D341Med (cell line): Measurements from ENCODE around the gene HEATR3.
A peak's percentile ranks its signal among the peaks of the same experiment; 100 is the strongest.

Experiments
- DNase-seq: peaks from one replicate; pipeline ENCODE4 v3.0.0; 2012; ENCODE audit warnings: low spot score

Gene HEATR3, protein sequence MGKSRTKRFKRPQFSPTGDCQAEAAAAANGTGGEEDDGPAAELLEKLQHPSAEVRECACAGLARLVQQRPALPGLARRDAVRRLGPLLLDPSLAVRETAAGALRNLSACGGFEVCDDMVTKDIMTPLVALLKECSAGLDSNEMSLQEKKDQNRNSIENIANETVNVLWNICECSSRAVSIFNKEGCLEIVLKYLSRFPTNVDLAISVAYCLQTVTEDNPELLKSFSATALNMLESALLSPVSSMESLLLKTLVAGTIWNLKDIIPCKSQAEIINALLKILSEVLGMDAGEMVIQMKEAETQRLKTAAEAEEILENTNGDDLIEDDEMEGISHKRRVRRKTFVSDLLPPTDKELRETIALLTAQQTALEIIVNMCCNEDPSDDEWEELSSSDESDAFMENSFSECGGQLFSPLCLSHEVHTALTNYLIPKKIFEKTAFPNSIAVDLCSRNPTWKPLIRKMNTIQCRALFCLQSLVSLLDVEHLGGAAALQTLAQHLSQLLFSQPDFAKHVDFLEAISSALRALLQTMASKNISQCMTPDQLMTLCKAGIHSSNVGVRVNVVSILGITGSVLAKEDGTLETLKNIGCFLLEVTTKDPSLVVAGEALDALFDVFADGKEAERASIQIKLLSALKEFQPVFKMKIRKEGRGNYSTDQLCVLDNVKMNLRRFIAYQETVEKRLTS

DNA sequence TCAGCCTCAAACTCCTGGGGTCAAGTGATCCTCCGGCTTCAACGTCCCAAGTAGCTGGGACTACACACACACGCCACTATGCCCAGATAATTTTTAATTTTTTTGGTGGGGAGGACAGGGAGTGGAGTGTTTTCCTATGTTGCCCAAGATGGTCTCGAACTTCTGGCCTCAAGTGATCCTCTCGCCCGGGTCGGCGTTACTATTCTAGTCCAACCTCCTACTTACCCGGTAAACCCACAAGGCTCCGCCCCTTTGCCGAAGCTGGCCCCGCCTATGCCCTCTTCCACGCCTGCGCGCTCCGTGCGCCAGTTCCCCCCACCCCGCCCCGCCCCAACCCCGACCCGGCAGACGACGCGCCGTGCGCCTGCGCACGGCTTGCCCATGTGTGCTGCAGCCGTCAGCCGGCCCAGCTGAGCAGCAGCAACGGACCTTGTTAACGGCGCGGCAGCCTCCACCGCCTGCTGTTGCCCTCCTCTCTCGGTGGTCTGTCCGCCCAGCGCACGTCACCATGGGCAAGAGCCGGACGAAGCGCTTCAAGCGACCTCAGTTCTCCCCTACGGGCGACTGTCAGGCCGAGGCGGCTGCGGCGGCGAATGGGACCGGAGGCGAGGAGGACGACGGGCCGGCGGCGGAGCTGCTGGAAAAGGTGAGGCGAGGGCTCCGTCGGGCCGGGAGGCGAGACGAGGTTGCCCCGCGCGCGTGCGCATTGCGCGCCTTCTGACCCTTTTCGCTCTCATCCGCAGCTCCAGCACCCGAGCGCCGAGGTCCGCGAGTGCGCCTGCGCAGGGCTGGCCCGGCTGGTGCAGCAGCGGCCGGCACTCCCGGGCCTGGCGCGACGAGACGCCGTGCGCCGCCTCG, at the start of gene HEATR3:
HEATR3 (plus strand) TSS at position 347 of the 858 bp plus-strand sequence; CDS start at position 509, 162 bp downstream.
- DNase-seq: peak; percentile 97

DNA sequence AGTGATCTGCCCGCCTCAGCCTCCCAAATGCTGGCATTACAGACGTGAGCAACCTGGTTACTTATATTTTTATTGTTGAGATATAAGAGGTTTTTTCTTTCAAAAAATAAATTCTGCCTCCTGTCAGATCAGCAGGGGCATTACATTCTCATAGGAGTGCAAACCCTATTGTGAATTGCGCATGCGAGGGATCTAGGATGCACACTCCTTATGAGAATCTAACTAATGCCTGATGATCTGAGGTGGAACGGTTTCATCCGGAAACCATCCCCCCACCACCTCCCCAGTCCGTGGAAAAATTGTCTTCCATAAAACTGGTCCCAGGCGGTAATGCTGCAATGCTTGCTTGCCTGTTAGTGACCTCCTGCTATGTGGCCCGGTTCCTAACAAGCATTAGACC, 48.2 kb upstream of the HEATR3 start:
- no peak for DNase-seq

DNA sequence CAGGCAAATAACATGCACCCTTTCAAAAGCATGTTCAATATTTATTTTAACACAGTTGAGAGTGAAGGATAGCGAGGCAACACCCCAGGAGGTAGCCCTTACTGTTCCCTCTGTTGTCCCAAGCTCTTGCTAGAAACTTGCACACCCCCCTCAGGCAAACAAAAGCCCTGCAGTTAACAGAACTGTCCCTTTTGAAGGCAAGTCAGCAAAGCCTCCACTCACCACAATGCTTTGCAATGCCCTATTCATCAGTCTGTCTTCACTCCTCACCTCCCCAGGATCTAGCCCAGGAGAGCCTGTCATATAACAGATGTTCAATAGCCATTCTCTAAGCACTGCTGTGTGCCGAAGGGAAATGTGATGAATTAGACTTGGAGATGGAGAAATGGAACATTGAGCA, 44.2 kb upstream of the HEATR3 start:
- DNase-seq: no peak

DNA sequence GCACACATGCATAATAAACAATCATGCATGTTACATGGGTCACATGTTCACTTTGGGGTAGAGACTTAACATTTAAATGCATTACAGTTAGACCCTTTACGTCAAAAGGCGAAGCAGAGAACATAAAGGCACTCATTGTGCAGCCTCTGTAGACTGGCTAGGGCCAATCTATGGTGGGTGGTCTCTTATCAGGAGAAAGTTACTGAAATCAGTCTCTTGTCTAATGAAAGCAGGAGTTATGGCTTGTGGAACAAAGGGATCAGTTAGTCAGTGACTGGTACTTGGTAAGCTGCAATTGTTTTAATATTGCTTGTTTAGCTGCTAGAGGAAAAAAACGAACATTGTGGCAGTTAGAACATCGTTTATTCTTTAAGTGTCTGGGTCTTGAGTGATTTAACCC, 42.1 kb upstream of the HEATR3 start:
- no peak for DNase-seq

DNA sequence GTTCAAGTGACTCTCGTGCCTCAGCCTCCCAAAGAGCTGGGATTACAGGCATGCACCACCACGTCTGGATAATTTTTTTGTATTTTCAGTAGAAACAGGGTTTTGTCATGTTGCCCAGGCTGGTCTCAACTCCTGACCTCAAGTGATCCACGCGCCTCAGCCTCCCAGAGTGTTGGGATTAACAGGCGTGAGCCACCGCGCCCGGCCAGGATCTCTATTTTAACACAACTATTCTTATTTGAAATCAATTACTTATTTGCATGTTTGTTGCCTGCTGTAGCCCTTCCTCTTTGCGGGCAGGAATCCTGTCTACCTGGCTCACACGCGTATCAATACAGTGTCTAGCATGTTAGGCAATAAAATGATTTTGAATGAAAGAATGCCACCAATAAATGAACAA, 41.6 kb upstream of the HEATR3 start:
- DNase-seq: no peak

DNA sequence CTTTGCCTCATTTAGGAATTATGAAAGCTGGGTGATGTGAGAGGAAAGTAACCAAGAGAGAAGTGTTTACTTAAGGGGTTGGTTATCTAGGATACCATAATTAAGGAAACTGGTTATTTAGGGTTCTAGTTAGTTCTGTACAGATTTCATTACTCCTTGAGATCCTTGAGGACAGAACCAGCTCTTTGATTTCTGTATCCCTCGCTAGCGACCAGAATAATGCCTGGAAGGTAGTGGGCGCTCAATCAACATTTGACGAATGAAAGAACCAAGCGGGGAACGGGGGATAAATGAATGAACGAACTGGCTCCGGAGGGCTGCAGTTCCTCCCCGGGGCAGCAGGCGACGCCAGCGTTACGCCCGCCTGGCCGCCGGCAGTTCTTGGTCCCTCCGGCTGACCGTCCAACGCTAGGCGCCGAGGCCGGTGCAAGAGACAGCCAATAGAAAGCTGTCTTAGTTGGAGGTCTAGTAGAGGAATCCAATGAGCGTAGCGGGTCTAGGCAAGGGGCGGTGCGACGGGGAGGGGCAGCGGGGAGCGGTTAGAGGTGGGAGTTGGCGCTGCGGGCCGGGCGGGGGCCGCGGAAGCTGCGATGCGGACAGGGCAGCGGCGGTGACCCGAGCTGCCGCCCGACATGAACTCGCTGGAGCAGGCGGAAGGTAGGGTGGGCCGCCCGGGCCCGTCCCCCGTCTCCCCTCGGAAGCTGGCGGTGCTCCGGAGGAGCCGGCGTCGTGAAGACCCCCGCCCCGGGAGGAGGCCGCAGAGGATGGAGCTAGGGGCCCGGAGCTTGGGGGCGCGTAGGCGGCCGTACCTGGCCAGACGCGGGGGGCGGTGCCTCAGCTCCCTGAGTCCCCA, 40.9 kb upstream of the HEATR3 start, which contains the start of gene CNEP1R1:
CNEP1R1 (plus strand) TSS at position 542 of the 853 bp plus-strand sequence; CDS start at position 633, 91 bp downstream.
- DNase-seq: peak; percentile 98

DNA sequence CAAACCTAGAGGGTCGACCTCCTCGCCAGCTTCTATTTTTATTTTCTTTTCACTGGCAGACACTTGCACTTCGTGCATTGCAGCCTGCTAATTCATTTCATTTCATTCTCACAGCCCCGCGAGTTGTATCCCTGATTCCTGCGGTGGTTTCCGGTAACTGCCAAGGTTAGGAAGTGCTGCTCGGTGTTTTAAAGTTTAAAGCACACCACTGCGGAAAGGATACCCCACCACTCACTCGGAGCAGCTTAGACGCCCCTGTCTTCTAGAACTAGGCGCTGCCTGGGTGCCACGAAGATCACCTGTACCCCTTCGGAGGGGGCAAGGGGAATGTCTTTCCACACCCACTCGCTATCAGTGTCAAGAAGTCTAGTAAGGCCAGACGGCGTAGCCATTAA, 40.2 kb upstream of the HEATR3 start:
- DNase-seq: no peak

DNA sequence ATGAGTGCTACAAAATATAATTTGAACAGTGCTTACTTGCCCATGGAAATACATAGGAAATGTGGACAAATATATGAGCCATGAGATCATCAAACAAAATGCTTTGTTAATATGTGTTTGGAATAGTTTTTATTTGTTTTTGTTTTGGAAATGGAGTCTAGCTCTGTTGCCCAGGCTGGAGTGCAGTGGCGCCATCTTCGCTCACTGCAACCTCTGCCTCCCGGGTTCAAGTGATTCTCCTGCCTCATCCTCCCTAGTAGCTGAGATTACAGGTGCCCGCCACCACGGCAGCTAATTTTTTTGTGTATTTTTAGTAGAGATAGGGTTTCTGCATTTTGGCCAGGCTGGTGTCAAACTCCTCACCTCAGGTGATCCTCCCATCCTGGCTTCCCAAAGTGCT, 37.9 kb upstream of the HEATR3 start:
- no peak for DNase-seq

DNA sequence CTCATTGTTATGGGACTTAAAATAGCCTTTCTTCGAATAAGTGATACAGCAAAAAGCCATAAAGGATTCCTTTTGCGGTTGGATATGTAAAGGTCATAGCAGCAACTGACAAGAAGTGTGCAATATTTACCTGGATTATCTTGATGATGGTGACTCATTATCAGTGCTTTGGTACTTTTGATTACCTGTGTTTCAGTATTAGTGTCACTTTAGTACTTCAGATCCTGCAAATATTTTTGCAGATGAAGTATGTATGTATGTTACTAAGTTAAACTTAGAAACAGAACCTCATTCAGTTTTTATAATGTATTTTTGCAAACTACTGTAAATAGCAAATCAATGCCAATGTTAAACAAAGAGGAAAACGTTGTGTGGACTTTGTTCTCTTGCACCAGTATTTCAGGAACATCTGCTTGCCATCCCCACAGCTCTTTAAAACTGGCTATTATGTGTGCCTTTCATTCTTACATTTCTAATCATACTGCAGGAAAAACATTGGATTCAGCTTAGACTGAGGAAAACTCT, 30.2 kb upstream of the HEATR3 start:
- no peak for DNase-seq

DNA sequence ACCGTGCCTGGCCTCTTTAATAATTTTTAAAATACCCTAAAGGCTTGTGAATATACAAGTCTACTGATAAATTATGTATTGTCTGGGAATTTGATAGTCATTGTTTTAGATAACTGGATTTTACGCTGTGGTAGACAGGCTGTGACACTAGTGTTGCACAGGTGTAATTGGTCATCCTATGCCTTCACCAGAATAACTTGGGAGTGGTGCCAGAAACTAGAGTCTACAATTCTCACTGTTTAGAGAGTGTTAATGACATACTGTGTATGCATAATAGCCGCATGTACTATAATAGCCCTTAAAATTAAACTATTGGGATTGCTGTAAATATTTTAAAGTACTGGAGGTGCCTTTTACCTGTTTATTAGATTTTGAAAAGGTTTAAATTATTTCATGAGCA, 29.3 kb upstream of the HEATR3 start:
- DNase-seq: no peak

DNA sequence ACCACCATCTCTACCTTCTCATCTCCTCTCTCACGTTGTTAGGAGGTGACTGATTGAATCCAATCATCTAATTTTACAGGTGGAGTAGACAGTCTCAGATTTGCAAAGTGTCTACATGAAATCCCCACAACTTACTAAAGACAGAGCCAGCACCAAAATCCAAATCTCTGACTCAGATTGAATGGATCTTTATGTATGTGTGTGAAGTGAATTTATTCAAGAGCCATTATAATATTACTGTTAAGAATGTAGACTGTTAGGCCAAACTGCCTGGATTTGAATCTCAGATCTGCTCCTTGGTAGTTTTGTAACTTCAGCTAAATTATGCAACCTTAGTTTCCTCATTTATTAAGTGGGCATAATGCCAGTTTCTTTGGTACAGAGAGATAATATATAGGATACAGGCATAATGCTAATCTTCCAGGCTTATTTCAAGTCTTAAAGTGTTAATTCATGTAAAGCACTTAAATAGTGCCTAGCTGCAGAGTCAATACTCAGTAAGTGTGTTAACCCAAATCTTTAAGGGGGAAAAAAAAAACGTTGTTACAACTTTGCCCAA, 28.0 kb upstream of the HEATR3 start:
- no peak for DNase-seq

DNA sequence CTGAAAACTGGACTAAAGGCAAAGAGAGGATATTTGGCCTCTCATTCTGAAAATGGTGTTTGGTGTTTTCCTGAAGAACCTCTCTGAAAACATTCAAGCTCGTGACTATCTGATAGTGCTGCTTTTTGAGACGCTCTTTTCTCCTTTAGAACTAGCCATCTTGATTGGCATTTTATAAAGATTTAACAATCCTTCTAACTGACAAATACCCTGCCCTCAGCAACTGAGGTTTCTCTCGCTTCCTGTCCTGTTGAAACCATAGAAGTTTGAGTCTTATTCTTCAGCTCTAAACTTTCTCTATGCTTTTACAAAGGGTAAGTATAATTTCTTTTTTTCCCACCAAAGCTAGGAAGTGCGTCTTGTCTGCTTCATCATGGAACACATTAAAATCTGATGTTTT, 27.5 kb upstream of the HEATR3 start:
- DNase-seq: no peak

DNA sequence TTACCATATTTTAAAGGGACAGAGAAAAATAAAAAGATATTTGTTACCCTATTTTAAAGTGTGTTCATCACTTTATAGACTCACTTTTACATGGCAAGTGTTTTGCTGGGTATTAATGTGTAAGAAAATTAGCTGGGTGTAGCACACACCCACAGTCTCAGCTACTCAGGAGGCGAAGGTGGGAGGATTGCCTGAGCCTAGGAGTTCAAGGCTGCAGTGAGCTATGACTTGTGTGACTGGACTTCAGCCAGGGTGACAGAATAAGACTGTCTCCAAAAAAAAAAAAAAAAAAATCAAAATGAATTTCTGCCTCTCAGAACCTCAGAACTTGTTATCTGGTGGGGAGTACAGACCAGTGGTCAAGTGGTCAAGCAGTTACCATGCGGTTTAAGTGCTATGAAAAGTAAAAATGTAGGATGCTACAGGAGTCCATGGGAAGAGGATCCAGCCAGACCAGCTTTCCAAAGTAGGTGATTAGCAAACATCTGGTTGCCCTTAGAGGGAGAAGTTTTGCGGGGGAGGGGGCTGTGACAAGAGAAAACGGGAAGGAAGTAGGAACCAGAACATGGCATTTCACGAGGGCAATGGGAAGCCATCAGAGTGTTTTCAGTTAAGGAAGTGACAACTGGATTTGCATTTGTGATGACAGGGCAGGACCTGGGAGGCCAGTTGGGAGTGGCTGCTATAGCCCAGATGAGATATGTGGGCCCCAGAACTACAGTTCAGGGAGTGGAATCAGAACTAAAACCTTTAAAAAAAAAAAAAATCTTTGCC, 26.8 kb upstream of the HEATR3 start:
- no peak for DNase-seq

DNA sequence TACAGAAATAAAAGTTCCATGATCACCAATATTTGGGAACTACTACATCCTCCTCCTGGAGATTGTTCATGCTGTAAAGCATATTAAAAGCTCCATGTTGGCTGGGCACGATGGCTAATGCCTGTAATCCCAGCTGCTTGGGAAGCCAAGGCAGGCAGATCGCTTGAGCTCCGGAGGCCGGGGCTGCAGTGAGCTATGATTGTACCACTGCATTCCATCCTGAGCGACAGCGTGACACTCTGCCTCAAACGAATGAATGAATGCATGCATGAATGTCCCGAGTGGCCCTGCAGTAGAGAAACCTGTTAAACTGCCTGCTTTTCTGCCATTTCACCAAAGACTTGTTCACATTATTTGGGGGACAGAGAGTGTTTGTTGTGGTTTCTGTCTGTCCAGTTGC, 25.8 kb upstream of the HEATR3 start:
- no peak for DNase-seq

DNA sequence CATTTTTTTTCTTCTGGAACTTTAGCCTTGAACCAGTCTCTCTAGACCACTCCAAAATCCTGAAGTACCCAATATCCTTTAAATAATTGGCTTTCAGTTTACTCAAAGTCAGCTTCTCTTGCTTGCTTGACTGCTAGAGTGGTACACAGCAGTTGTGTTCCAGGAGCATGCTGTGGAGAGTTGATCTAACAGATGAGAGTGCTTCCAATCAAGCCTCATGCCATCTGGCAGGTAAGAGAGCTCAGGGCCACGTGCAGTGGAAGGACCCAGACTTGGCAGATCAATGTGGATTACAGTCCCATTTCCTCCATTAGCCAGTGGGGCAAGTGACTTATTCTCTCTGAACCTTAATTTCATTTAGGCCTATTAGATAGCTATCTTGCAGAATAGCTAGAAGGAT, 25.1 kb upstream of the HEATR3 start:
- DNase-seq: no peak

DNA sequence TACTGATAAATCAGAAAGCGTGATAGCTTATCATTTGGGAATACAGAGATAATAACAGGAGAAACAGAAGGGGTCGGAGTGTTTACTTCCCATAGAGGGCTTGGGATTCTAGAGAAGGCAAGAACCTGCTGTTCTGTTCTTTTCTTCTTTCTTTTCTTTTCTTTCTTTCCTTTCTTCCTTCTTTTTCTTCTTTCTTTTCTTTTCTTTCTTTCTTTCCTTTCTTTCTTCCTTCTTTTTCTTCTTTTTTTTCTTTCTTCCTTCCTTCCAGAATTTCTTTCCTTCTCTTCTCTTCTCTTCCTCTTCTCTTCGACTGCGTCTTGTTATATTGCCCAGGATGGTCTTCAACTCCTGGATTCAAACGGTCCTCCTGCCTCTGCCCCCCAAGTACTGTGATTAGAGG, 22.4 kb upstream of the HEATR3 start:
- no peak for DNase-seq

DNA sequence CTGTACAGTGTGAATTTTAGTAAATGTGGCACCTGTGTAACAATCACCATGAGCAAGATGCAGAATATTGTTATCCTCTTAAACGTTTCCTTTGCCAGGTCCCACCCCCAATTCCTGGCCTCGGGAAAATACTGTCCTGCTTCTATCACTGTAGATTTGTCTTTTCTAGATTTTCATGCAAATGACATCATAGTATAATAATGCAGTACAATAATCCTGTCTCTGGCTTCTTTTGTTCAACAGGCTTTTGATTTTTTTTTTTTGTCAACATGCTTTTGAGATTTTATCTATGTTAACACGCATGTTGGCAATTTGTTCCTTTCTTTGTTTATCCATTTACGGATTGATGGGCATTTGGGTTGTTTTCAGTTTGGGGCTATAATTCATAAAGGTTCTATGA, 20.4 kb upstream of the HEATR3 start:
- no peak for DNase-seq

DNA sequence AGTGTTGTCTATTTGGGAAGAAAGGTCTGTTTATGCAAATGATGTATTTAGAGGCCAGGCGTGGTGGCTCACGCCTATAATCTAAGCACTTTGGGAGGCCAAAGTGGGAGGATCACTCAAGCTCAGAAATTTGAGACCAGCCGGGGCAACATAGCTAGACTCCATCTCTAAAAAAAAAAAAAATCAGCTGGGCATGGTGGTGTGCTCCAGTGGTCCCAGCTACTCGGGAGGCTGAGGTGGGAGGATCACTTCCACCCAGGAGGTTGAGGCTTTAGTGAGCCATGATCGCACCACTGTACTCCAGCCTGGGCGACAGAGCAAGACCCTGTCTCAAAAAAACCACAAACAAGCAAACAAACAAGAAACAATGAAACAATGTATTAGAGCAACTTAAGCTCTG, 18.9 kb upstream of the HEATR3 start:
- no peak for DNase-seq

DNA sequence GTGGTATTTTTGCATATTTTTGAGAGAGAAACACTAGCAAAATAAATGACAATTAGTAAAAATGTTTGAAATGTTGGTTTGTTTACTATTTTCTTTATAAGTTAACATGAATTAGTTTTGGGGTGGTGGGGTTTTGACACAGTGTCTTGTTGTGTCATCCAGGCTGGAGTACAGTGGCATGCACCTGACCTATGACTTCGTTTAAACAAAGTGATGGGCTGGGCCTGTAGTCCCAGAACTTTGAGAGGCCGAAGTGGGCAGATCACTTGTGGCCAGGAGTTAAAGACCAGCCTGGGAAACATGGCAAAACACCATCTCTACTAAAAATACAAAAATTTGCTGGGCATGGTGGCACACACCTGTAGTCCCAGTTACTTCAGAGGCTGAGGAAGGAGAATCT, 17.9 kb upstream of the HEATR3 start:
- no peak for DNase-seq

DNA sequence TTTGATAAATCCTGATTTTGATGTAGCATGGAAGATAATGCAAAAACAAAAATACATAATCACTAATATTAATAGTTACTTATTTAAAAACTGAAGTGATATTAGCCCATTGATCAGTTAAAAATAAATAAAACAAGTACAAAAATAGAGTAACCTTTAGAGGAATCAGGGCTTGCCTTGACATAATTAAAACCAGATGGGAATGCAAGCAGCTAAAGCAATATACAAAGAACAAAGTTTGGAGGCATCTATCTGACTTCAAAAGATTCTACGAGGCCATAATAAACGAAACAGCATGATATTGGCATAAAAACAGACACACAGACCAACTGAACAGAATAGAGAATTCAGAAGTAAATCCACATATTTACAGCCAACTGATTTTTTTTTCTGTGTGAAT, 15.0 kb upstream of the HEATR3 start:
- no peak for DNase-seq
